HepG2 (cell line): ENCODE data around the gene DNM3. TPM values are rescaled to one million over a fixed set of nuclear protein-coding genes. Genes with fewer than 3 reads are reported as not detected.

ENCODE experiments used
- ATF4 ChIP-seq, 2 experiments: fragments of 450-650 bp in 1 of 2; sonication (generic) in 1 of 2; formaldehyde crosslinking; IDR thresholded peaks; 2 replicates each; pipeline versions ENCODE4 v1.5.0 to v1.8.0; 2020 to 2022; ENCODE audit warnings: mild to moderate bottlenecking in 1 of 2, missing genetic modification reagents in 1 of 2
- HOMEZ ChIP-seq: IDR thresholded peaks from 2 replicates; pipeline ENCODE4 v1.6.1; 2016; ENCODE audit warnings: low read depth
- KDM3A ChIP-seq: IDR thresholded peaks from 2 replicates; pipeline ENCODE4 v1.6.1; 2018; ENCODE audit warnings: low read depth, missing compliant biosample characterization
- PAX8 ChIP-seq: sonication (generic); formaldehyde crosslinking; IDR thresholded peaks from 2 replicates; pipeline ENCODE4 v1.8.0; 2022; ENCODE audit warnings: mild to moderate bottlenecking, missing genetic modification reagents, borderline replicate concordance
- PITX1 ChIP-seq: sonication (generic); formaldehyde crosslinking; IDR thresholded peaks from 2 replicates; pipeline ENCODE4 v1.5.1; 2020; ENCODE audit warnings: mild to moderate bottlenecking, missing genetic modification reagents
- RAD21 ChIP-seq: fragments of 450-650 bp; formaldehyde crosslinking; IDR thresholded peaks from 2 replicates; pipeline ENCODE4 v1.5.0; 2020; ENCODE audit warnings: mild to moderate bottlenecking
- SNAPC2 ChIP-seq: sonication (generic); formaldehyde crosslinking; IDR thresholded peaks from 2 replicates; pipeline ENCODE4 v1.8.1; 2022; ENCODE audit warnings: mild to moderate bottlenecking, missing genetic modification reagents
- ZBTB26 ChIP-seq: IDR thresholded peaks from 2 replicates; pipeline ENCODE4 v1.6.1; 2016; ENCODE audit warnings: missing compliant biosample characterization, missing genetic modification reagents, borderline replicate concordance
- ZBTB7A ChIP-seq: sonication (generic); formaldehyde crosslinking; IDR thresholded peaks from 2 replicates; pipeline ENCODE4 v1.8.0; 2022; ENCODE audit warnings: mild to moderate bottlenecking, missing genetic modification reagents
- ZMYM2 ChIP-seq: sonication (generic); formaldehyde crosslinking; IDR thresholded peaks from 2 replicates; pipeline ENCODE4 v1.8.0; 2022; ENCODE audit warnings: mild to moderate bottlenecking, missing genetic modification reagents
- ZNF180 ChIP-seq: sonication (generic); formaldehyde crosslinking; IDR thresholded peaks from 2 replicates; pipeline ENCODE4 v1.4.0; 2020; ENCODE audit warnings: low read depth, missing genetic modification reagents, borderline replicate concordance
- ZNF569 ChIP-seq: sonication (generic); formaldehyde crosslinking; IDR thresholded peaks from 2 replicates; pipeline ENCODE4 v1.5.0; 2020; ENCODE audit warnings: mild to moderate bottlenecking, missing genetic modification reagents, moderate library complexity, borderline replicate concordance
- ZNF75D ChIP-seq: sonication (generic); formaldehyde crosslinking; IDR thresholded peaks from 2 replicates; pipeline ENCODE4 v1.8.1; 2023; ENCODE audit warnings: missing genetic modification reagents, mild to moderate bottlenecking, borderline replicate concordance
- ZNF780A ChIP-seq: sonication (generic); formaldehyde crosslinking; IDR thresholded peaks from 2 replicates; pipeline ENCODE4 v1.8.0; 2022; ENCODE audit warnings: mild to moderate bottlenecking, missing genetic modification reagents, moderate library complexity
- ZNF878 ChIP-seq: sonication (generic); formaldehyde crosslinking; IDR thresholded peaks from 2 replicates; pipeline ENCODE4 v1.8.1; 2023; ENCODE audit warnings: mild to moderate bottlenecking, missing genetic modification reagents, moderate library complexity
- polyA plus RNA-seq, 8 experiments: library from polyadenylated mRNA; depleted of rRNA in 3 of 8; stranded (reverse) in 7 of 8; unstranded in 1 of 8; fragments of >200 nt; fragmentation: Illumina TruSeq in 4 of 8; extraction: Trizol in 4 of 8; gene quantifications; 2 replicates each; pipeline versions ENCODE4 v1.2.1 to v1.2.3, GENCODE V29; 2011 to 2016; ENCODE audit warnings: low read depth in 4 of 8, missing spikeins in 1 of 8, mixed read lengths in 1 of 8; ENCODE audit not compliant: insufficient read depth in 1 of 8
- total RNA-seq, 5 experiments: library from RNA; depleted of rRNA; stranded (reverse); fragments of >200 nt; fragmentation: Illumina TruSeq; extraction: Trizol; gene quantifications; 2 replicates each; pipeline ENCODE4 v1.2.3, GENCODE V29; 2016; ENCODE audit warnings: low read depth in 1 of 5
- TF ChIP-seq, protein P1 (sequence below): sonication (generic); formaldehyde crosslinking; IDR thresholded peaks from 2 replicates; pipeline ENCODE4 v1.5.1; 2020; ENCODE audit warnings: missing genetic modification reagents, mild to moderate bottlenecking, borderline replicate concordance
- TF ChIP-seq, protein P2 (sequence below): IDR thresholded peaks from 2 replicates; pipeline ENCODE4 v1.6.1; 2016
- TF ChIP-seq, protein P3 (sequence below): sonication (generic); formaldehyde crosslinking; IDR thresholded peaks from 2 replicates; pipeline ENCODE4 v1.8.1; 2022; ENCODE audit warnings: low read depth, mild to moderate bottlenecking, missing genetic modification reagents

DNM3 gene
- total and polyA plus RNA-seq, 2 of the 13 experiments (the other 11 are each of a cell fraction or from before 2014, with no cell fraction given), result 0.05 TPM; not detected in 1

- TF ChIP-seq ZMYM2 (CRISPR knock-in tag) (peak; percentile 50; the same call in 1 of the 2 replicates), SNAPC2 (CRISPR knock-in tag) (no peak), ZNF75D (CRISPR knock-in tag) (no peak), PAX8 (CRISPR knock-in tag) (no peak), ZNF569 (no peak), ZNF878 (CRISPR knock-in tag) (0 out of 2 replicates have a peak, but pooled peaks have one; percentile 29), ZNF180 (CRISPR knock-in tag) (no peak), PITX1 (CRISPR knock-in tag) (peak; percentile 71; the same call in 1 of the 2 replicates), RAD21 (CRISPR knock-in tag) (peak; percentile 71), ZBTB7A (0 out of 2 replicates have a peak, but pooled peaks have one; percentile 25), KDM3A (CRISPR knock-in tag) (peak; percentile 79), ZNF780A (CRISPR knock-in tag) (no peak), ZBTB26 (CRISPR knock-in tag) (peak; percentile 21; the same call in 1 of the 2 replicates), HOMEZ (CRISPR knock-in tag) (peak; percentile 71; the same call in 1 of the 2 replicates), ATF4 (CRISPR knock-in tag; IDR thresholded peaks at IDR 0.05) (no peak)
- TF ChIP-seq, protein P1, sequence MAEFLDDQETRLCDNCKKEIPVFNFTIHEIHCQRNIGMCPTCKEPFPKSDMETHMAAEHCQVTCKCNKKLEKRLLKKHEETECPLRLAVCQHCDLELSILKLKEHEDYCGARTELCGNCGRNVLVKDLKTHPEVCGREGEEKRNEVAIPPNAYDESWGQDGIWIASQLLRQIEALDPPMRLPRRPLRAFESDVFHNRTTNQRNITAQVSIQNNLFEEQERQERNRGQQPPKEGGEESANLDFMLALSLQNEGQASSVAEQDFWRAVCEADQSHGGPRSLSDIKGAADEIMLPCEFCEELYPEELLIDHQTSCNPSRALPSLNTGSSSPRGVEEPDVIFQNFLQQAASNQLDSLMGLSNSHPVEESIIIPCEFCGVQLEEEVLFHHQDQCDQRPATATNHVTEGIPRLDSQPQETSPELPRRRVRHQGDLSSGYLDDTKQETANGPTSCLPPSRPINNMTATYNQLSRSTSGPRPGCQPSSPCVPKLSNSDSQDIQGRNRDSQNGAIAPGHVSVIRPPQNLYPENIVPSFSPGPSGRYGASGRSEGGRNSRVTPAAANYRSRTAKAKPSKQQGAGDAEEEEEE (CRISPR knock-in tag), result no peak
- TF ChIP-seq, protein P2, sequence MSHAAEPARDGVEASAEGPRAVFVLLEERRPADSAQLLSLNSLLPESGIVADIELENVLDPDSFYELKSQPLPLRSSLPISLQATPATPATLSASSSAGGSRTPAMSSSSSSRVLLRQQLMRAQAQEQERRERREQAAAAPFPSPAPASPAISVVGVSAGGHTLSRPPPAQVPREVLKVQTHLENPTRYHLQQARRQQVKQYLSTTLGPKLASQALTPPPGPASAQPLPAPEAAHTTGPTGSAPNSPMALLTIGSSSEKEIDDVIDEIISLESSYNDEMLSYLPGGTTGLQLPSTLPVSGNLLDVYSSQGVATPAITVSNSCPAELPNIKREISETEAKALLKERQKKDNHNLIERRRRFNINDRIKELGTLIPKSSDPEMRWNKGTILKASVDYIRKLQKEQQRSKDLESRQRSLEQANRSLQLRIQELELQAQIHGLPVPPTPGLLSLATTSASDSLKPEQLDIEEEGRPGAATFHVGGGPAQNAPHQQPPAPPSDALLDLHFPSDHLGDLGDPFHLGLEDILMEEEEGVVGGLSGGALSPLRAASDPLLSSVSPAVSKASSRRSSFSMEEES (CRISPR knock-in tag), result peak; percentile 58; the same call in 1 of the 2 replicates
- TF ChIP-seq, protein P3, sequence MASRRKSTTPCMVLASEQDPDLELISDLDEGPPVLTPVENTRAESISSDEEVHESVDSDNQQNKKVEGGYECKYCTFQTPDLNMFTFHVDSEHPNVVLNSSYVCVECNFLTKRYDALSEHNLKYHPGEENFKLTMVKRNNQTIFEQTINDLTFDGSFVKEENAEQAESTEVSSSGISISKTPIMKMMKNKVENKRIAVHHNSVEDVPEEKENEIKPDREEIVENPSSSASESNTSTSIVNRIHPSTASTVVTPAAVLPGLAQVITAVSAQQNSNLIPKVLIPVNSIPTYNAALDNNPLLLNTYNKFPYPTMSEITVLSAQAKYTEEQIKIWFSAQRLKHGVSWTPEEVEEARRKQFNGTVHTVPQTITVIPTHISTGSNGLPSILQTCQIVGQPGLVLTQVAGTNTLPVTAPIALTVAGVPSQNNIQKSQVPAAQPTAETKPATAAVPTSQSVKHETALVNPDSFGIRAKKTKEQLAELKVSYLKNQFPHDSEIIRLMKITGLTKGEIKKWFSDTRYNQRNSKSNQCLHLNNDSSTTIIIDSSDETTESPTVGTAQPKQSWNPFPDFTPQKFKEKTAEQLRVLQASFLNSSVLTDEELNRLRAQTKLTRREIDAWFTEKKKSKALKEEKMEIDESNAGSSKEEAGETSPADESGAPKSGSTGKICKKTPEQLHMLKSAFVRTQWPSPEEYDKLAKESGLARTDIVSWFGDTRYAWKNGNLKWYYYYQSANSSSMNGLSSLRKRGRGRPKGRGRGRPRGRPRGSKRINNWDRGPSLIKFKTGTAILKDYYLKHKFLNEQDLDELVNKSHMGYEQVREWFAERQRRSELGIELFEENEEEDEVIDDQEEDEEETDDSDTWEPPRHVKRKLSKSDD, result no peak
Measured at GRCh38 chr1:172443666-172444453, 602.6 kb downstream of the DNM3 start, which contains the start of gene PIGC (continued).
